Prostate gland (tissue), 2 donors: Measurements from ENCODE around the gene VGF. TPM values are rescaled to one million over a fixed set of nuclear protein-coding genes. Genes with fewer than 3 reads are reported as not detected.

Experiments
- DNase-seq: peaks from one replicate; pipeline ENCODE4 v3.0.0-alpha.2; 2019; ENCODE audit warnings: low spot score
- H3K27ac ChIP-seq, 2 donors: fragments of 200-600 bp; sonication (generic); 2 replicates each; pipeline ENCODE4 v1.5.1; 2017 to 2019
- H3K27me3 ChIP-seq: fragments of 200-600 bp; sonication (generic); replicated peaks from 2 replicates; pipeline ENCODE4 v1.5.1; 2019; ENCODE audit not compliant: insufficient read depth
- H3K36me3 ChIP-seq, 2 donors: fragments of 200-600 bp; sonication (generic); 1 replicate in 1 of 2; 2 replicates in 1 of 2; pipeline versions ENCODE4 v1.5.1 to v1.8.1; 2017 to 2019
- H3K4me1 ChIP-seq: fragments of 200-600 bp; sonication (generic); replicated peaks from 2 replicates; pipeline ENCODE4 v1.5.1; 2019
- H3K4me3 ChIP-seq, 2 donors: fragments of 200-600 bp; sonication (generic); 2 replicates each; pipeline ENCODE4 v1.5.1; 2017 to 2019
- H3K9me3 ChIP-seq: fragments of 200-600 bp; sonication (generic); 2 replicates; pipeline ENCODE4 v1.5.1; 2017
- CTCF ChIP-seq, 4 experiments: fragments of 200-600 bp in 2 of 4; fragments of 450-650 bp in 2 of 4; sonication (generic) in 2 of 4; IDR thresholded peaks; 1 replicate in 3 of 4; 2 replicates in 1 of 4; pipeline ENCODE4 v1.5.1; 2016 to 2019; ENCODE audit warnings: antibody characterized with exemption in 4 of 4, mild to moderate bottlenecking in 2 of 4, moderate library complexity in 2 of 4
- POLR2A ChIP-seq: fragments of 450-650 bp; IDR thresholded peaks from one replicate; pipeline ENCODE4 v1.6.1; 2016; ENCODE audit warnings: antibody characterized with exemption, mild to moderate bottlenecking
- POLR2AphosphoS5 ChIP-seq: sonication (generic); formaldehyde crosslinking; IDR thresholded peaks from one replicate; pipeline ENCODE4 v1.6.1; 2017; ENCODE audit warnings: antibody characterized with exemption
- WGBS: methylation state at CpG from one replicate; pipeline ENCODE4 v1.1.5; 2018; 5-methylcytosine and 5-hydroxymethylcytosine counted together
- intact Hi-C: fragments of 100-400 bp; cut with DNase I; formaldehyde crosslinking; loops from one replicate; pipeline ENCODE4 v1.14.2; 2022
- total RNA-seq, 2 donors: library from RNA; depleted of rRNA; stranded (reverse); fragments of >200 nt; gene quantifications; one replicate each; pipeline ENCODE4 v1.1.0, GENCODE V29; 2016

The VGF gene
- total RNA-seq, 2 donors from 2014 or later: 0.14 to 0.68 TPM

DNA sequence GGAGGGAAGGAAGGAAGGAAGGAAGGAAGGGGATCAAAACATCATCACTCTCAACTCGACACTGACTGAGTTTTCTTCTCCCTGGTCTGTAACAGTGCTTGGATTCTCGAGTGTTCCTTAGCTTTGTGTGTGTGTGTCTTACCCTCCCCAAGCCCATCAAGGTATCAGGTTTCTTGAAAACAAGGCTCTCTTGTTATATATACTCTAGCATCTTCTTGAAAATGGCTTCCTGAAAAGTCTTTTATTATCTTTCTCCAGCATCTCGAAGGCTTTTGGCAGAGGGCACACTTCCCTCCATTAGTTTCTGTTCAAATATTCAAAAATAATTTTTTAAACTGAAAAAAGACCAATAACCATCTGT lies 25.1 kb downstream of the VGF start:
- Histone ChIP-seq H3K4me1 (no peaks in the 10 kb centered on the region), H3K27me3 (no peaks in the 10 kb centered on the region), H3K36me3 (no peaks in the 10 kb centered on the region), H3K27ac (no peak overlapping the region), H3K4me3 (no peak overlapping the region), H3K9me3 (no peaks in the 10 kb centered on the region)
- no peak for DNase-seq
- 24% methylated on average over 3 of the region's 3 CpGs for WGBS
- intact Hi-C loops: loop anchor here (5.0 kb wide), 1 partner anchor 142 kb away; no protein-coding TSS in a partner anchor
- TF ChIP-seq CTCF (IDR thresholded peaks at IDR 0.05) (no peak), POLR2A (no peak), POLR2AphosphoS5 (no peak)

GRCh38 chr7:101138213-101138870 lies 27.0 kb downstream of the VGF start:
- Histone ChIP-seq H3K4me3 (no peak overlapping the region), H3K9me3 (no peaks in the 10 kb centered on the region), H3K36me3 (no peaks in the 10 kb centered on the region), H3K27me3 (no peaks in the 10 kb centered on the region), H3K4me1 (no peaks in the 10 kb centered on the region), H3K27ac (no peak overlapping the region)
- intact Hi-C loops: loop anchor here (2.0 kb wide), 1 partner anchor 44 kb away; no protein-coding TSS in a partner anchor
- 11% methylated on average over 16 of the region's 16 CpGs for WGBS
- DNase-seq: peak; percentile 43
- TF ChIP-seq POLR2A (no peak), CTCF (IDR thresholded peaks at IDR 0.05) (peak; percentile 62 to 66 (median 64)), POLR2AphosphoS5 (peak; percentile 28)

DNA sequence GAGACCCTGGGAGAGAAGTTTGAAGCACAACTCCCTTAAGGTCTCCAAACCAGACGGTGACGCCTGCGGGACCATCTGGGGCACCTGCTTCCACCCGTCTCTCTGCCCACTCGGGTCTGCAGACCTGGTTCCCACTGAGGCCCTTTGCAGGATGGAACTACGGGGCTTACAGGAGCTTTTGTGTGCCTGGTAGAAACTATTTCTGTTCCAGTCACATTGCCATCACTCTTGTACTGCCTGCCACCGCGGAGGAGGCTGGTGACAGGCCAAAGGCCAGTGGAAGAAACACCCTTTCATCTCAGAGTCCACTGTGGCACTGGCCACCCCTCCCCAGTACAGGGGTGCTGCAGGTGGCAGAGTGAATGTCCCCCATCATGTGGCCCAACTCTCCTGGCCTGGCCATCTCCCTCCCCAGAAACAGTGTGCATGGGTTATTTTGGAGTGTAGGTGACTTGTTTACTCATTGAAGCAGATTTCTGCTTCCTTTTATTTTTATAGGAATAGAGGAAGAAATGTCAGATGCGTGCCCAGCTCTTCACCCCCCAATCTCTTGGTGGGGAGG lies 27.6 kb downstream of the VGF start:
- H3K27ac ChIP-seq: no peak overlapping the region
- TF ChIP-seq POLR2AphosphoS5 (no peak), CTCF (IDR thresholded peaks at IDR 0.05) (no peak), POLR2A (no peak)
- H3K27me3 ChIP-seq: no peaks in the 10 kb centered on the region
- WGBS: 80% methylated on average over 9 of the region's 9 CpGs
- H3K9me3 ChIP-seq: no peaks in the 10 kb centered on the region
- no peaks in the 10 kb centered on the region for H3K4me1 ChIP-seq
- DNase-seq: no peak
- intact Hi-C loops: loop anchor here (2.0 kb wide), 1 partner anchor 43 kb away; no protein-coding TSS in a partner anchor
- no peaks in the 10 kb centered on the region for H3K36me3 ChIP-seq
- no peak overlapping the region for H3K4me3 ChIP-seq

GRCh38 chr7:101134399-101134980 lies 30.9 kb downstream of the VGF start:
- 79% methylated on average over 6 of the region's 6 CpGs for whole genome bisulfite sequencing
- DNase-seq: no peak
- intact Hi-C loops: no loop called here

More at GRCh38 chr7:101134399-101134980, 30.9 kb downstream of the VGF start:
- no peaks in the 10 kb centered on the region for H3K36me3 ChIP-seq
- no peak overlapping the region for H3K27ac ChIP-seq
- no peaks in the 10 kb centered on the region for H3K27me3 ChIP-seq
- no peaks in the 10 kb centered on the region for H3K4me1 ChIP-seq
- no peak overlapping the region for H3K4me3 ChIP-seq
- TF ChIP-seq POLR2AphosphoS5: no peak
- TF ChIP-seq POLR2A: no peak
- no peak for TF ChIP-seq CTCF (IDR thresholded peaks at IDR 0.05)
- no peaks in the 10 kb centered on the region for H3K9me3 ChIP-seq
